HT1080 (cell line): ENCODE measurements around the gene STK32C. TPM values are rescaled to one million over a fixed set of nuclear protein-coding genes. Genes with fewer than 3 reads are reported as not detected.
"Not testable (repeated sequence)": the region's sequence is repeated elsewhere in the genome, so short reads cannot be mapped to it uniquely, and the experiment has no call there.

Experiments
- DNase-seq: peaks from one replicate; pipeline ENCODE4 v3.0.0-alpha.2; 2015; ENCODE audit warnings: low read depth
- total RNA-seq: library from RNA; depleted of rRNA; stranded (reverse); fragments of >200 nt; shearing (Covaris generic); gene quantifications from 2 replicates; pipeline ENCODE4 v1.2.3, GENCODE V29; 2014

Gene STK32C
- total RNA-seq, 1 experiment from 2014 or later: 11.5 TPM

GRCh38 chr10:132267916-132268315, 39.8 kb downstream of the STK32C start:
- DNase-seq: not testable (repeated sequence)

GRCh38 chr10:132266594-132267161, 41.1 kb downstream of the STK32C start:
- DNase-seq: no peak

- DNase-seq: no peak
Observed at GRCh38 chr10:132265890-132266496, 41.8 kb downstream of the STK32C start.

- DNase-seq: no peak
Observed at GRCh38 chr10:132264966-132265889, 42.5 kb downstream of the STK32C start.

GRCh38 chr10:132264306-132264950, 43.3 kb downstream of the STK32C start:
- no peak for DNase-seq

GRCh38 chr10:132263866-132264265, 43.9 kb downstream of the STK32C start:
- DNase-seq: no peak

- no peak for DNase-seq
Observed at GRCh38 chr10:132259702-132260482, 47.9 kb downstream of the STK32C start.

- no peak for DNase-seq
Observed at GRCh38 chr10:132258423-132258822, 49.3 kb downstream of the STK32C start.

- DNase-seq: no peak
Observed at GRCh38 chr10:132257907-132258306, 49.8 kb downstream of the STK32C start.

GRCh38 chr10:132257271-132257670, 50.5 kb downstream of the STK32C start:
- peak; percentile 68 for DNase-seq

- DNase-seq: no peak
Observed at GRCh38 chr10:132256866-132257265, 50.9 kb downstream of the STK32C start.

GRCh38 chr10:132255489-132256344, 52.0 kb downstream of the STK32C start:
- no peak for DNase-seq

- no peak for DNase-seq
Observed at GRCh38 chr10:132254841-132255240, 52.9 kb downstream of the STK32C start.

- DNase-seq: no peak
Observed at GRCh38 chr10:132253092-132253687, 54.6 kb downstream of the STK32C start.

GRCh38 chr10:132252412-132252811, 55.3 kb downstream of the STK32C start:
- no peak for DNase-seq

GRCh38 chr10:132251928-132252327, 55.8 kb downstream of the STK32C start:
- DNase-seq: no peak

- no peak for DNase-seq
Observed at GRCh38 chr10:132250481-132251475, 57.0 kb downstream of the STK32C start.

- no peak for DNase-seq
Observed at GRCh38 chr10:132249824-132250375, 57.9 kb downstream of the STK32C start.
